SJSA1 (cell line): ENCODE data around the gene SLC38A6. TPM values are rescaled to one million over a fixed set of nuclear protein-coding genes. Genes with fewer than 3 reads are reported as not detected.

Source experiments
- DNase-seq, 2 experiments: peaks; one replicate each; pipeline ENCODE4 v3.0.0-alpha.2; 2015 to 2020; ENCODE audit warnings: low spot score in 2 of 2, low read depth in 1 of 2
- H3K27ac ChIP-seq: fragments of 250-450 bp; sonication (Bioruptor Pico); 2 replicates; pipeline ENCODE4 v1.5.1; 2020; ENCODE audit warnings: mild to moderate bottlenecking, moderate library complexity
- H3K27me3 ChIP-seq: fragments of 250-450 bp; sonication (Bioruptor Pico); replicated peaks from 2 replicates; pipeline ENCODE4 v1.5.1; 2020; ENCODE audit warnings: mild to moderate bottlenecking, moderate library complexity
- H3K36me3 ChIP-seq: fragments of 250-450 bp; sonication (Bioruptor Pico); 2 replicates; pipeline ENCODE4 v1.5.1; 2020; ENCODE audit warnings: mild to moderate bottlenecking
- H3K4me1 ChIP-seq: fragments of 250-450 bp; sonication (Bioruptor Pico); replicated peaks from 2 replicates; pipeline ENCODE4 v1.6.1; 2021; ENCODE audit warnings: mild to moderate bottlenecking
- H3K4me3 ChIP-seq: fragments of 250-450 bp; sonication (Bioruptor Pico); 2 replicates; pipeline ENCODE4 v1.5.1; 2020; ENCODE audit warnings: mild to moderate bottlenecking
- H3K9me3 ChIP-seq: fragments of 250-450 bp; sonication (Bioruptor Pico); replicated peaks from 2 replicates; pipeline ENCODE4 v1.5.1; 2020; ENCODE audit warnings: mild to moderate bottlenecking
- total RNA-seq: library from RNA; depleted of rRNA; stranded (reverse); fragments of >200 nt; shearing (Covaris generic); gene quantifications from 2 replicates; pipeline ENCODE4 v1.2.3, GENCODE V29; 2014

SLC38A6 gene
- total RNA-seq, 1 experiment from 2014 or later: 22.8 TPM

DNA sequence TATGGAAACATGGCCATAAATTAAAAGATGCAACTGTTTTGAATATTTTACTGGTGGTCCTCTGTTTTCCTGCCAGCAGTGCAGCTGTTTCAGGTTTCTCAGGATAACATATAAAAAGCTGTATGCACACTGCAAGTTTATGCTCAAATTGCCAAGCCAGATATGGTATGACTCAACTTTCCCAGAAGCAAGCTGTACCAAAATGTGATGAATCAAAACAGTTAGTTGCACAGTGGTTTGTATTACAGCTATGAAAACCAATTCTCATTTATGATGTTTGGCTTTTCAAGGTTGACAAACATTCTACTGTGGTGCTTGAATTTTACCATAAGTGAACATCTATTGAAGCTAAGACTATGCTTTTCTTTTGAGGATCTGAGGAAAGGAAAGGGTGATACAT lies 15.6 kb upstream of the SLC38A6 start:
- no peaks in the 10 kb centered on the region for H3K27me3 ChIP-seq
- no peak overlapping the region for H3K4me3 ChIP-seq
- peak in 1 of 2 experiments; percentile 11 for DNase-seq
- H3K36me3 ChIP-seq: peaks cover 3% of the 10 kb centered on the region; the same call in 1 of the 2 replicates
- H3K27ac ChIP-seq: no peak overlapping the region
- H3K4me1 ChIP-seq: peaks cover 13% of the 10 kb centered on the region
- H3K9me3 ChIP-seq: no peaks in the 10 kb centered on the region

DNA sequence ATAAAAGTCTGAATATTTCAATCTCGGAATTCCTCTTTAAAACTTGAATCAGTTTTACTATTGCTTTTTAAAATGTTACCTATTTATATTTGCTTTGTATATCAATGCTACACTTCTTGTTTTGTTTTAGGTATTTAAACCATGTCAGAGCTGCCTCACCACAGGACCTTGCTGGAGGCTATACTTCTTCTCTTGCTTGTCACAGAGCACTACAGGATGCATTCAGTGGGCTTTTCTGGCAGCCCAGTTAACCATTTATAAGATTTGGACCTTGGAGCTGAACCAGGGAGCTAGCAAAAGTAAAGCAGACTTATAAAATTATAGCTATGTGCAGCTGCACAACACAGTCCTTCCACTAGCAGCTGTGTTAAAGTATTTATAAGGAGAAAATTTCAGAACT lies 12.9 kb upstream of the SLC38A6 start:
- Histone ChIP-seq H3K27ac (no peak overlapping the region), H3K4me3 (no peak overlapping the region), H3K4me1 (peaks cover 13% of the 10 kb centered on the region), H3K27me3 (no peaks in the 10 kb centered on the region), H3K36me3 (peaks cover 3% of the 10 kb centered on the region; the same call in 1 of the 2 replicates), H3K9me3 (no peaks in the 10 kb centered on the region)
- no peak for DNase-seq

DNA sequence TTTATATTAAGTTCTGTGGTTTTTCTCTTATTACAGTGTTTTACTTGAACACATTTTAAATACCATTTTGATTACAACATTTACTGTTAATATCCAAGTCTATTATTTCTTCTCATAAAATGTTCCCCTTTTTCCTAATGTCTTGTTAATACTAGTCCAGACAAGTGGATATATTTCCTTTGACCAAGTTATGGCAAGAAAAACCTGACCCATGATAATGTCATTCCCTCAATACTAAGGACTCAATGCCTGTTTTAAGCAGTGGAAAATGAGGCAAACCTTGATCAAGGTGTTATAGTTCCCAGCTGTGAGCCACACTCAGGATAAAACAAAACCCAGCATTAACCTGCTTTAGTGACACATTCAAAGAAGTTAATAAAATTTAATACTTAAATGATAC lies 12.4 kb upstream of the SLC38A6 start:
- Histone ChIP-seq H3K9me3 (no peaks in the 10 kb centered on the region), H3K36me3 (peaks cover 9% of the 10 kb centered on the region), H3K4me1 (peaks cover 13% of the 10 kb centered on the region), H3K27ac (no peak overlapping the region), H3K4me3 (no peak overlapping the region), H3K27me3 (no peaks in the 10 kb centered on the region)
- DNase-seq: no peak

DNA sequence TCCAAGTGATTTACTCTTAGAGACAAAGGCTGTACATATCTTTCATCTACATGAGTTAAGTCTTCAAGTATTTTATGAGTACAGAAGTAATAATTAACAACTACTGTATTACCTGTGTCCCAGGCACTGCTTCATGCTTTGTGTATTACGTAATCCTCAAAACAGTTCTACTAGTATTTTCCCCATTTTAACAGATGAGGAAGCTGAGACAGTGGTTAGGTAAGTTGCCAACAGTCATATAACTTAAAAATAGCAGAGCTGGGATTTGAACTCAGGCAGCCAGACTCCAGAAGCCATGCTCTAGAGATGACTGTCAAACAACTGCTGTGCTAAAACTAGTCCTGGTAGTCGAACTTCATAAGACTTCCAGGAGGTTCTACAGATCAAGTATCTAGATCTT lies 10.9 kb upstream of the SLC38A6 start:
- no peak for DNase-seq
- H3K27me3 ChIP-seq: no peaks in the 10 kb centered on the region
- H3K27ac ChIP-seq: no peak overlapping the region
- H3K36me3 ChIP-seq: peaks cover 21% of the 10 kb centered on the region
- peaks cover 6% of the 10 kb centered on the region for H3K4me1 ChIP-seq
- H3K9me3 ChIP-seq: no peaks in the 10 kb centered on the region
- H3K4me3 ChIP-seq: no peak overlapping the region

DNA sequence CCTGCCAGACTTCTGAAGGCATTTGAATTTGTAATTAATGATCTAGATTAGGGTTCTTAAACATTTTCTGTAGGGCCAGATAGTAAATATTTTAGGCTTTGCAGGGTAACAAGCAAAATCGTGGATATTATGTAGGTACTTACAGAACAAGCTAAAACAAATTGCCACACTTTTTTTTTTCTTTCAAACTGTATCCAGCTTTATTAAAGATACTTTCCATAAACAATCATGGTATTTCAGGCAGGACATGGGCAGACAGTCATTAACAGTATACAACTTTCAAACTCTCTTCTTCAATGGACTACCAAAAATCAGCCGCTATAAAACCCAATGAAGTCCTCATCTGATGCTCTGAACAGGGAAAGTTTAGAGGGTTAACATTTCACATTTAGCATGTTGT lies 9.8 kb upstream of the SLC38A6 start:
- H3K9me3 ChIP-seq: no peaks in the 10 kb centered on the region
- peaks cover 32% of the 10 kb centered on the region for H3K36me3 ChIP-seq
- no peak overlapping the region for H3K27ac ChIP-seq
- no peak overlapping the region for H3K4me3 ChIP-seq
- no peak for DNase-seq
- no peaks in the 10 kb centered on the region for H3K4me1 ChIP-seq
- no peaks in the 10 kb centered on the region for H3K27me3 ChIP-seq

DNA sequence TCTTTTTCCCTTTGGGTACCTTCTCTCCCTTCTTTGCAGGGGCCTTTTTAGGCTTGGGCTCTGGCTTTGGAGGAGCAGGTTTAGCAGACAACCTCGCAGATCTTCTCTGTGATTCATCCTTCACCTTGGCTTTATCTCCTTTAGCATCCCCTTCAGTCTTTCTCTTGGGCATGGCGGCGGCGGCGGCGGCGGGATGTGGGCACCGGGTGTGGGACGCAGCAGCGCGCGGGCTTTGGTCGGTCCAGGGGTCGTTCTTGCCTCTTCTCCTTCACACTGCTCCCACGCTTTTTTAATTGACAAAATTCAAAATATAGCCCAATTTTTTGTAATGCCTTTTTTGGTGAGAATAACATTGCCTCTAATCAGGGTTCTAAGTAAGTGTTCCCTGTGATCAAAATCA lies 8.8 kb upstream of the SLC38A6 start:
- H3K9me3 ChIP-seq: no peaks in the 10 kb centered on the region
- no peak for DNase-seq
- H3K4me3 ChIP-seq: no peak overlapping the region
- no peaks in the 10 kb centered on the region for H3K4me1 ChIP-seq
- no peak overlapping the region for H3K27ac ChIP-seq
- H3K27me3 ChIP-seq: no peaks in the 10 kb centered on the region
- H3K36me3 ChIP-seq: peaks cover 38% of the 10 kb centered on the region

DNA sequence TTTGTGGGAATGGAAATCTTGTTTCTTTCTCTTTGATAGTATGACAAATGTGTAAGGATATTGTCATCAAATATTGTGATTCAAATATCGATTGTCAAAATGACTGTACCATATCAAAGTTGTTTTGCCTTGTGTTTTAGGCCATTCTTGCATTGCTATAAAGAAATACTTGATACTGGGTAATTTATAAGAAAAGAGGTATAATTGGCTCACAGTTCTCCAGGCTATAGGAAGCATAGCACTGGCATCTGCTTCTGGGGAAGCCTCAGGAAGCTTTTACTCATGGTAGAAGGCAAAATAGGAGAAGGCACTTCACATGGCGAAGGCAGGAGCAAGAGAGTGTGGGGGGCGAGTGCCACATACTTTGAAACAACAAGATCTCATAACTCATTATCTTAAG lies 8.0 kb upstream of the SLC38A6 start:
- H3K36me3 ChIP-seq: peaks cover 46% of the 10 kb centered on the region
- no peaks in the 10 kb centered on the region for H3K27me3 ChIP-seq
- no peak for DNase-seq
- no peak overlapping the region for H3K27ac ChIP-seq
- H3K4me1 ChIP-seq: no peaks in the 10 kb centered on the region
- H3K9me3 ChIP-seq: no peaks in the 10 kb centered on the region
- H3K4me3 ChIP-seq: no peak overlapping the region

DNA sequence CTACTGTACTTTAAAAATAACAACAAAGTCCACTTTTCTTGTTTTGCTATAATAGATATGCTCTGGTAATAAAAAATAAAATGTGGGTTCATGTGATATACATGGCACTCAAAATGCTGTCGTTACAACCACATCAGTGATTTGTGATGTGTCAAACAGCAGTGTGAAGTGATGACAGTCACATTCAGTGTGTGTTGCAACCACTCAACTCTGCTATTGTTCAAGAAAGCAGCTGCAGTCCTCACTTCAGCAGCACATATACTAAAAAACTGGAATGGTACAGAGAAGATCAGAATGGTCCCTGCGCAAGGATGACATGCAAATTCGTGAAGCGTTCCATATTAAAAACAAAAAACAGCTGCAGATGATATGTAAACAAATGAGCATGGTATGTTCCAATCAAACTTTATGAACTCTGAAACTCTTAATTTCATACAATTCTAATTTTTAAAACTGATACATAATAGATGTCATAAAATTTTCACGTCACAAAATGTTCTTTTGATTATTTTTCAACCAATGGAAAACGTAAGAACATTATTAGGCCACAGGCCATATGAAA lies 6.9 kb upstream of the SLC38A6 start:
- Histone ChIP-seq H3K9me3 (no peaks in the 10 kb centered on the region), H3K4me3 (no peak overlapping the region), H3K27me3 (no peaks in the 10 kb centered on the region), H3K4me1 (peaks cover 4% of the 10 kb centered on the region; the same call in 1 of the 2 replicates), H3K36me3 (peaks cover 55% of the 10 kb centered on the region), H3K27ac (no peak overlapping the region)
- DNase-seq: no peak

DNA sequence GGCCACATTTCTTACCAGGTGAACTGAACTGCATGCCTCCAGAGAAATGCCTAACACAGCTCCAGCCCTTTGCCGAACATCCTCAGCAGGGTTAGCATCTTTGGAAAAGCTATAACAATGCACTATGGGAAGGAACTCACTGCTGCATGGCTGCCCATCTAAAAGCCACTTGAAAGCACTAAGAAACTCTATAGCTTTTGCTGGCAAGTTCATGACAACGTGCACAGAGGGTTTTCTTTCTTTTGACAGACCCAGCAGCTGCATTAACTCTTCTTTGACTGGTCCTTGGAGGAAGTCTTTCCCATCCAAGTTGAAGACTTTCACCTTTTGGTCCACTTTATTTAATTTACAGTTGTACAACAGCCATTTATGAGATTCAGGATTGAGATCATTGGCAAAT lies 5.5 kb upstream of the SLC38A6 start:
- Histone ChIP-seq H3K36me3 (peaks cover 56% of the 10 kb centered on the region), H3K4me1 (peaks cover 4% of the 10 kb centered on the region; the same call in 1 of the 2 replicates), H3K27me3 (no peaks in the 10 kb centered on the region), H3K4me3 (no peak overlapping the region), H3K9me3 (no peaks in the 10 kb centered on the region), H3K27ac (no peak overlapping the region)
- no peak for DNase-seq

DNA sequence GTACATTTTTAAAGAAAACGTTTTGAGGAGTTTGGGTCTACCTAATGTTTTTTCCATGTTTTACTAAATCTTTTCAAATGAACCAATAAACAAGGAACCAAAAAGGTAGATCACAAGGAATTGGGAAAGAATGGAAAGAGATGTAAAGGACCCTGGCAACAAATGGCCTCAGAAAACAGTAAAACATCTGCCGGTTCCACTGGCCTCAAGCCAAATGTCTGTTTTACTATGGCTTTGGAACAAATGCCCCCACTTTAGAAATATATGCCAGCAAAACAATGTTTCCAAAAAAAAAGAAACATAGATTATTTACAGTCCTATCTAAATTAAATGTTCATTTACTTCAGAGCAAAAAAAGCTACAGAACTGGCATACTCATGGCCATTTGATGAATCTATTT lies 3.2 kb upstream of the SLC38A6 start:
- no peak for DNase-seq
- H3K4me3 ChIP-seq: no peak overlapping the region

DNA sequence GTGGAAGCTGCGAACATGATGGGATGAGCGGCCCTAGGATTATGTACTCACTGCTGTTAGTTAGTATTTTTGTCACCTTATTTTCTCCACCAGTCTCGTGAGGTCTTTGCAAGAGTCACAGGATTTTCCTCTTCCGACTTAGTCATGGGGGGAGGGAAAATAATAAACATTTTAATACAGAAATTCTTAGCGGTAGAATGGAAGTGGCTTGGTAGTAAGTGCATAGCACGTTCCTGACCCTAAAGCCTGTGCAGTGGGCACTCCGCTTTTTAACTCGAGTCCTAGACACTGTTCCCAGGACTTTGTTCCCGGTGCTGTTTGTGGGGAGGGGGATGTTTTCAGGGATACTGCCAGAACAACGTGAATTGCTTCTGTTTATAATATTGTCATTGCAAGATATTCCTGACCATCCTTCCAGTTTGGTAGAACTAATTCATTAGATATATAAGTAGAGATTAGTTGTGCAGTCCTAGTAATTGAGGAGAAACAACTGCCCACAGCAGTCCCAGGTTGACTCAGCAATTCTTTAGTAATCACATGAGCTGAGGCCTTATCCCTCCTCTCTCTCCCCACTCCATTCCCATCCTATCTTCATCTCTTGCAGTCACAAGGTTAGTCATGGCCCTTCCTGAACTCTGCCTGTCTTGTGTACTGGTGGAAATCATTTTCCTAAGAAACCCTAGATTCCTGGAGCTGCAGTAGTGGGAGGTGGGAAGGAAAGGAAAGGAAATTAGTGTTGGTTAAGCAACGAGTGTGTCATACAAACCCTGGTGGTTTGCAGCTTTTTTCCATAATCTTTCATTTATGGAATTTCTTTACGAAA lies 799 bp downstream of the SLC38A6 start:
- H3K4me1 ChIP-seq: peaks cover 14% of the 10 kb centered on the region
- H3K27ac ChIP-seq: peak overlapping the region; percentile 86
- DNase-seq: peak in 1 of 2 experiments; percentile 36
- H3K36me3 ChIP-seq: peaks cover 50% of the 10 kb centered on the region
- H3K9me3 ChIP-seq: no peaks in the 10 kb centered on the region
- peak overlapping the region; percentile 73 for H3K4me3 ChIP-seq
- no peaks in the 10 kb centered on the region for H3K27me3 ChIP-seq

More for the DNA sequence above, 3.2 kb upstream of the SLC38A6 start:
- Histone ChIP-seq H3K36me3 (peaks cover 56% of the 10 kb centered on the region), H3K9me3 (no peaks in the 10 kb centered on the region), H3K27ac (no peak overlapping the region), H3K4me1 (peaks cover 13% of the 10 kb centered on the region), H3K27me3 (no peaks in the 10 kb centered on the region)

DNA sequence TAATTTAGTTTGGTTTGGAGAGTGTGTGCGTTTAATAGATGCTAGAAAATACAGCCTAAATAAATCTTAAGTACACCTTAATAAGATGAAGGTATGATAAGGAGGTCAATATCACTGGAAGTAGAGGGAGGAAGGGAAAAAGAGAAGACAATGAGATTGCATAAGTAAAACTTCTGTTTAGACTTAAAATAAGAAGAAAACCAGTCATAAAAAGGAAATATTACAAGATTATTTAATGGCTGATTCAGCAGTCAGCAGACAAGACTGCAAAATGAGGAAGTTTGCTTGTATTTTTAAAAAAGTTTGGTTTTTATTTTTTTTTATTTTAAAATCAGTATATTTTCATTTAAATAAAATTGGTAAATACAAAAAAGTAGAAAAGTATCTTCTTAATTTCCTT lies 3.2 kb downstream of the SLC38A6 start:
- peaks cover 41% of the 10 kb centered on the region for H3K36me3 ChIP-seq
- no peaks in the 10 kb centered on the region for H3K27me3 ChIP-seq
- H3K4me3 ChIP-seq: no peak overlapping the region
- H3K9me3 ChIP-seq: no peaks in the 10 kb centered on the region
- no peak overlapping the region for H3K27ac ChIP-seq
- DNase-seq: no peak
- peaks cover 9% of the 10 kb centered on the region for H3K4me1 ChIP-seq

DNA sequence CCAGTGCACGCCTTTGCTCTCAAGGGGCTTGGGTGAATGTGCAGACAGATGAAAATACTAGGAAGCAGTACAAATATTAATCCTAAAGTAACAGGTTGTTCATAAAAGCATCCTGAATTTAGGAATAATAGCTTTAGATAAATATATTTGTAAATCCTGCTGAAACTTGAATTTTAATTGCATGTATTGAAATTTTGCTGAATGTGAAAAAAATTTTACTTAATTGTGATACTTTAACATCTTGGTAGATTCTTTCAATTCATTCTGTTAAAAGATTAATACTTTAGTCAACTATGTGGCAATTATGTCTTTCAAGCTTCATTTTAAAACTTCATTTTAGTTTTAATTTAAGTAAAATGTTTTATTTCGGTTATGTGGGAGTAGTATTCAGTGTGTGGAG lies 5.5 kb downstream of the SLC38A6 start:
- no peak for DNase-seq
- peaks cover 9% of the 10 kb centered on the region for H3K4me1 ChIP-seq
- H3K36me3 ChIP-seq: peaks cover 49% of the 10 kb centered on the region
- no peak overlapping the region for H3K27ac ChIP-seq
- no peaks in the 10 kb centered on the region for H3K27me3 ChIP-seq
- H3K4me3 ChIP-seq: no peak overlapping the region
- H3K9me3 ChIP-seq: no peaks in the 10 kb centered on the region

DNA sequence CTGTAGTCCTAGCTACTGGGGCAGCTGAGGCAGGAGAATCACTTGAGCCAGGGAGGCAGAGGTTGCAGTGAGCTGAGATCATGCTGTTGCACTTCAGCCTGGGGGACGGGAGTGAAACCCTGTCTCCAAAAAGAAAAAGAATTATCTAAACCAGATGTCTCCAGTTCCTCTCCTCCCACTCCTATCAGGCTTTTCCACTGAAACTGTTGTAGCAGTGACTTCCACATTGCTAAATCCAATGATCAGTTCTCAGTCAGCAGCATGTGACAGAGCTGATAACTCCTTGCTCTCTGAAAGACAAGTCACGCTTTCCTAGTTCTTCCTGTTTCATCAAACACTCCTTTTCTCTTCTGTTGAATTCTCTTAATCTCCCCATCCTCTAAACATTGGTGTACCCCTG lies 8.6 kb downstream of the SLC38A6 start:
- H3K36me3 ChIP-seq: peaks cover 63% of the 10 kb centered on the region
- no peaks in the 10 kb centered on the region for H3K9me3 ChIP-seq
- no peaks in the 10 kb centered on the region for H3K27me3 ChIP-seq
- H3K4me3 ChIP-seq: no peak overlapping the region
- H3K27ac ChIP-seq: no peak overlapping the region
- DNase-seq: no peak
- H3K4me1 ChIP-seq: no peaks in the 10 kb centered on the region
